Activated CD8-positive, alpha-beta T cell treated with anti-CD3 and anti-CD28 coated beads for 36 hours (primary cell): ENCODE results near the gene KCNAB3. TPM values are rescaled to one million over a fixed set of nuclear protein-coding genes. Genes with fewer than 3 reads are reported as not detected.

Experiments used
- ATAC-seq: fragments of 200-7000 bp; cut with Tn5 transposase; one replicate; pipeline ENCODE4 v1.10.0; 2021; ENCODE audit warnings: mild to moderate bottlenecking, moderate library complexity
- CTCF ChIA-PET: fragments of 350-600 bp; sonication (Branson Sonifier 250); formaldehyde crosslinking; loops from one replicate; lab custom pipeline; 2021; ENCODE audit warnings: antibody characterized with exemption; lab: Charles Lee
- POLR2A ChIA-PET: fragments of 350-600 bp; sonication (Branson Sonifier 250); formaldehyde crosslinking; loops from one replicate; lab custom pipeline; 2021; ENCODE audit warnings: antibody characterized with exemption; lab: Charles Lee
- DNase-seq: peaks from one replicate; pipeline ENCODE4 v3.0.0-alpha.2; 2020
- H3K27ac Mint-ChIP-seq: one replicate; pipeline ENCODE4 v1.8.0; 2021; ENCODE audit warnings: mild to moderate bottlenecking, mixed read lengths
- H3K27me3 Mint-ChIP-seq: one replicate; pipeline ENCODE4 v1.8.0; 2021; ENCODE audit warnings: mixed read lengths
- H3K36me3 Mint-ChIP-seq: one replicate; pipeline ENCODE4 v1.8.0; 2021; ENCODE audit warnings: low read depth, mixed read lengths
- H3K4me1 Mint-ChIP-seq: one replicate; pipeline ENCODE4 v1.8.0; 2021; ENCODE audit warnings: low read depth, mixed read lengths
- H3K4me3 Mint-ChIP-seq: one replicate; pipeline ENCODE4 v1.8.0; 2021; ENCODE audit warnings: mild to moderate bottlenecking, moderate library complexity, mixed read lengths
- H3K9me3 Mint-ChIP-seq: one replicate; pipeline ENCODE4 v1.8.0; 2021; ENCODE audit warnings: mixed read lengths
- intact Hi-C: fragments of 100-400 bp; cut with micrococcal nuclease; formaldehyde crosslinking; loops from one replicate; pipeline ENCODE4 v1.10.0; 2022
- total RNA-seq, 2 experiments: library from RNA; stranded (reverse); gene quantifications; one replicate each; pipeline ENCODE4 v1.2.3, GENCODE V29; 2021
- TF ChIP-seq, protein P1 (sequence below): fragments of 200-600 bp; IDR thresholded peaks from one replicate; pipeline ENCODE4 v1.8.0; 2022; ENCODE audit warnings: antibody characterized with exemption, mild to moderate bottlenecking

Gene KCNAB3
- total RNA-seq, 2 experiments from 2014 or later, result 7.2 to 7.6 TPM

DNA sequence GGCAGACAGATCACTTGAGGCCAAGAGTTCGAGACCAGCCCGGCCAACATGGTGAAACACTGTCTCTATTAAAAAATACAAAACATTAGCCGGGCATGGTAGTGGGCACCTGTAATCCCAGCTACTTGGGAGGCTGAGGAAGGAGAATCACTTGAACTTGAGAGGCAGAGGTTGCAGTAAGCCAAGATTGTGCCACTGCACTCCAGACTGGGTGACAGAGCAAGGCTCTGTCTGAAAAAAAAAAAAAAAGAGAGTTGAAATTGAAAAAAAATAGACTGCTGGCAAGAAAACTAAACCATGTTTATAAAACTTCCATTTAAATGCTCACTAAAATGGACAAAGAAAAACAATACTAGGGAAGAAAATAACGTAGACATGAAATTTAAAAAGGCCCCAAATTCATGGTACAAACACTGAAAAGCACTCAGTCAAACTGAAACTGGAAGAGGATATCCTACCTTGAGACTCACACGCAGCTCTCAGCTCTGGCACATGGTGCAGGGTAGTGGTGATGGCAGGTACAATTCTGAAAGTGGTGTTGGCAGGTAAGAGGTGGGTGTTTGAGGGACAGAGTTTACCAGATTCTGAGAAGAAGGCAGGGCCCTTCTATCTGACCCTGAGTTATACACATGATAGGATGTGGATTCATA, 21.6 kb upstream of the KCNAB3 start:
- intact Hi-C loops, result no loop called here
- ATAC-seq (peak; percentile 97), DNase-seq (peak; percentile 70)
- peaks cover 29% of the 10 kb centered on the region for H3K4me1 Mint-ChIP-seq
- H3K27me3 Mint-ChIP-seq, result no peaks in the 10 kb centered on the region
- peak overlapping the region; percentile 83 for H3K27ac Mint-ChIP-seq
- ChIA-PET CTCF (interaction anchor here (1.2 to 1.7 kb wide), 3 partner anchors 16 to 109 kb away, joined by 4 to 7 read pairs (median 4); no protein-coding TSS in a partner anchor), POLR2A (interaction anchor here (0.6 to 1.4 kb wide), 4 partner anchors 19 to 143 kb away, joined by 3 to 5 read pairs (median 3); partner anchors contain the start of genes ALOX12B and CNTROB)
- TF ChIP-seq, protein P1, sequence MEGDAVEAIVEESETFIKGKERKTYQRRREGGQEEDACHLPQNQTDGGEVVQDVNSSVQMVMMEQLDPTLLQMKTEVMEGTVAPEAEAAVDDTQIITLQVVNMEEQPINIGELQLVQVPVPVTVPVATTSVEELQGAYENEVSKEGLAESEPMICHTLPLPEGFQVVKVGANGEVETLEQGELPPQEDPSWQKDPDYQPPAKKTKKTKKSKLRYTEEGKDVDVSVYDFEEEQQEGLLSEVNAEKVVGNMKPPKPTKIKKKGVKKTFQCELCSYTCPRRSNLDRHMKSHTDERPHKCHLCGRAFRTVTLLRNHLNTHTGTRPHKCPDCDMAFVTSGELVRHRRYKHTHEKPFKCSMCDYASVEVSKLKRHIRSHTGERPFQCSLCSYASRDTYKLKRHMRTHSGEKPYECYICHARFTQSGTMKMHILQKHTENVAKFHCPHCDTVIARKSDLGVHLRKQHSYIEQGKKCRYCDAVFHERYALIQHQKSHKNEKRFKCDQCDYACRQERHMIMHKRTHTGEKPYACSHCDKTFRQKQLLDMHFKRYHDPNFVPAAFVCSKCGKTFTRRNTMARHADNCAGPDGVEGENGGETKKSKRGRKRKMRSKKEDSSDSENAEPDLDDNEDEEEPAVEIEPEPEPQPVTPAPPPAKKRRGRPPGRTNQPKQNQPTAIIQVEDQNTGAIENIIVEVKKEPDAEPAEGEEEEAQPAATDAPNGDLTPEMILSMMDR, result no peak
- no peaks in the 10 kb centered on the region for H3K9me3 Mint-ChIP-seq
- peaks cover 38% of the 10 kb centered on the region for H3K36me3 Mint-ChIP-seq
- peak overlapping the region; percentile 21 for H3K4me3 Mint-ChIP-seq

DNA sequence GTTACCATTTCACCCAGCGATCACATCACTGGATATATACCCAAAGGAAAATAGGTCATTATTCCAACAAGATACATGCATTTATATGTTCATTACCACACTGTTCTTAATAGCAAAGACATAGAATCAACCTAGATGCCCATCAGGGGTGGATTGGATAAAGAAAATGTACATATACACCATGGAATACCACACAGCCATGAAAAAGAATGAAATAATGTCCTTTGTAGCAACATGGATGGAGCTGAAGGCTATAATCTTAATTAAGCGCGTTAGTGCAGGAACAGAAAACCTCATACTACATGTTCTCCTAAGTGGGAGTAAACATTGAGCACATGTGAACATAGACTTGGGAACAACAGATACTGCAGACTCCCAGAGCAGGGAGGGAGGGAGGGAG, 20.9 kb upstream of the KCNAB3 start:
- intact Hi-C loops, result no loop called here
- POLR2A ChIA-PET, result no interaction called here
- Mint-ChIP-seq H3K4me3 (no peak overlapping the region), H3K27me3 (no peaks in the 10 kb centered on the region), H3K36me3 (peaks cover 39% of the 10 kb centered on the region), H3K4me1 (peaks cover 29% of the 10 kb centered on the region), H3K9me3 (no peaks in the 10 kb centered on the region), H3K27ac (peak overlapping the region; percentile 30)
- CTCF ChIA-PET, result interaction anchor here (1.2 kb wide), 1 partner anchor 15 kb away, joined by 4 read pairs; no protein-coding TSS in a partner anchor
- TF ChIP-seq, protein P1, result no peak
- DNase-seq, result no peak
- no peak for ATAC-seq

DNA sequence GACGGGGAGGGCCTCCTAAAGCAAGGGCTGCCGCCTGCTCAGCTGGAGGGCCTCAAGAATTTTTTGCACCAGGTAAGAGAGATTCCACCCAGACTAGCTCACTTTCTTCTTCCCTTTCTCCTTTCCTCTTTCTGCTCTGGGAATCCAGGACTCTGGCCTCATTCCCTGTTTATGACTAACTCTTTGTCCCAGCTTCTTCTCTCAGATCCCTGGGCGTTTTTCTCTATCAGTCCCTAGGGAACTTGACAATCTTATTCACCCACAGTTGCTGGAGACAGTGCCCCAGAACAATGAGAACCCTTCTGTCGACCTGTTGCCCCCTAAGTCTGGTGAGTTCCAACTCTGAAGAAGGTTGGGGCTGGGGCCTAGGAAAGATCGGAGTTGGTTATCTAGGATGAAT, 18.0 kb upstream of the KCNAB3 start:
- H3K27me3 Mint-ChIP-seq, result no peaks in the 10 kb centered on the region
- H3K27ac Mint-ChIP-seq, result no peak overlapping the region
- TF ChIP-seq, protein P1, result no peak
- H3K36me3 Mint-ChIP-seq, result peaks cover 53% of the 10 kb centered on the region
- H3K9me3 Mint-ChIP-seq, result no peaks in the 10 kb centered on the region
- no peak overlapping the region for H3K4me3 Mint-ChIP-seq
- ATAC-seq (no peak), DNase-seq (no peak)
- ChIA-PET CTCF (interaction anchor here (1.0 to 1.1 kb wide), 3 partner anchors 14 to 126 kb away, joined by 3 read pairs; no protein-coding TSS in a partner anchor), POLR2A (interaction anchor here (1.3 to 2.0 kb wide), 2 partner anchors 8 to 15 kb away, joined by 4 to 7 read pairs; no protein-coding TSS in a partner anchor)
- intact Hi-C loops, result no loop called here
- H3K4me1 Mint-ChIP-seq, result peaks cover 23% of the 10 kb centered on the region

DNA sequence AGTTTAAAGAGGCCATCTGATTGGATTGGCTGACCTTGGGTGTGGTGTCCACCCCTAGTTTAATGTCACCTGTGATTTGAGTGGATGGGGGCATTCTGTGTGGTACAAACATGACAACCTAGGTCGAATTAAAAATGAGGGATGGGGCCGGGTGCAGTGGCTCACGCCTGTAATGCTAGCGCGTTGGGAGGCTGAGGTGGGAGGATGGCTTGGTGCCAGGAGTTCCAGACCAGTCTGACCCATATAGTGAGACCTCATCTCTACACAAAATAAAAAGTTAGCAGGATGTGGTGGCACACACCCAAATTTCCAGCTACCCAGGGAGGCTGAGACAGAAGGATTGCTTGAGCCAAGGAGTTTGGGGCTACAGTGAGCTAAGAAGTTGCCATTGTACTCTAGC, 16.8 kb upstream of the KCNAB3 start:
- CTCF ChIA-PET, result no interaction called here
- no peaks in the 10 kb centered on the region for H3K27me3 Mint-ChIP-seq
- no peak overlapping the region for H3K27ac Mint-ChIP-seq
- intact Hi-C loops, result no loop called here
- no peak for DNase-seq
- TF ChIP-seq, protein P1, result no peak
- POLR2A ChIA-PET, result interaction anchor here (0.7 to 2.0 kb wide), 2 partner anchors 11 to 13 kb away, joined by 3 to 7 read pairs; no protein-coding TSS in a partner anchor
- no peak for ATAC-seq
- peaks cover 16% of the 10 kb centered on the region for H3K4me1 Mint-ChIP-seq
- peaks cover 60% of the 10 kb centered on the region for H3K36me3 Mint-ChIP-seq
- H3K9me3 Mint-ChIP-seq, result no peaks in the 10 kb centered on the region
- no peak overlapping the region for H3K4me3 Mint-ChIP-seq

DNA sequence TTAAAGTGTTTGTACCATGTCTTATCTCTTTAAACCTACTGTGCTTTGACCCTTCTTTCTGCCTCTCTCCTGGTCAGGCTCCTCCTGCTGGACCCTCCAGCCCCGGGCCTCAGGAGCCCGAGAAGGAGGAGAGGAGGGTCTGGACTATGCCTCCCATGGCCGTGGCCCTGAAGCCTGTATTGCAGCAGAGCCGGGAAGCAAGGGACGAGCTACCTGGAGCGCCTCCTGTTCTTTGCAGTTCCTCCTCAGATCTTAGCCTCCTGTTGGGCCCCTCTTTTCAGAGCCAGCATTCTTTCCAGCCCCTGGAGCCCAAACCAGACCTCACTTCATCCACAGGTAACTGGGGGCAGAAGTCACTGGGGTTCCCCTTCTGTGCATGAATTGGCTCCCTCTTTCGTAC, 16.0 kb upstream of the KCNAB3 start:
- no peak overlapping the region for H3K27ac Mint-ChIP-seq
- intact Hi-C loops, result no loop called here
- peaks cover 62% of the 10 kb centered on the region for H3K36me3 Mint-ChIP-seq
- CTCF ChIA-PET, result interaction anchor here (1.8 to 2.3 kb wide), 2 partner anchors 33 to 42 kb away, joined by 4 to 6 read pairs; no protein-coding TSS in a partner anchor
- POLR2A ChIA-PET, result interaction anchor here (3.3 kb wide), 1 partner anchor 13 kb away, joined by 16 read pairs; no protein-coding TSS in a partner anchor
- peaks cover 8% of the 10 kb centered on the region for H3K4me1 Mint-ChIP-seq
- H3K9me3 Mint-ChIP-seq, result no peaks in the 10 kb centered on the region
- TF ChIP-seq, protein P1, result no peak
- H3K4me3 Mint-ChIP-seq, result no peak overlapping the region
- DNase-seq, result no peak
- no peaks in the 10 kb centered on the region for H3K27me3 Mint-ChIP-seq
- ATAC-seq, result no peak
